Choroid plexus epithelial cell (primary cell): Measurements from ENCODE around the gene BCO1.
A peak's percentile ranks its signal among the peaks of the same experiment; 100 is the strongest.

Experiments
- DNase-seq: peaks from one replicate; pipeline ENCODE4 v3.0.0-alpha.2; 2010; ENCODE audit warnings: low read depth
- H3K4me3 ChIP-seq: 2 replicates; pipeline ENCODE4 v1.5.1; 2011; ENCODE audit warnings: low read depth, mild to moderate bottlenecking, control low read depth, low read length, moderate library complexity
- TF ChIP-seq, protein P1 (sequence below): conservative IDR thresholded peaks from 2 replicates; pipeline ENCODE4 v1.5.1; 2011; ENCODE audit warnings: low read depth, mild to moderate bottlenecking, control low read depth, inconsistent platforms, low read length, moderate library complexity

BCO1 gene

DNA sequence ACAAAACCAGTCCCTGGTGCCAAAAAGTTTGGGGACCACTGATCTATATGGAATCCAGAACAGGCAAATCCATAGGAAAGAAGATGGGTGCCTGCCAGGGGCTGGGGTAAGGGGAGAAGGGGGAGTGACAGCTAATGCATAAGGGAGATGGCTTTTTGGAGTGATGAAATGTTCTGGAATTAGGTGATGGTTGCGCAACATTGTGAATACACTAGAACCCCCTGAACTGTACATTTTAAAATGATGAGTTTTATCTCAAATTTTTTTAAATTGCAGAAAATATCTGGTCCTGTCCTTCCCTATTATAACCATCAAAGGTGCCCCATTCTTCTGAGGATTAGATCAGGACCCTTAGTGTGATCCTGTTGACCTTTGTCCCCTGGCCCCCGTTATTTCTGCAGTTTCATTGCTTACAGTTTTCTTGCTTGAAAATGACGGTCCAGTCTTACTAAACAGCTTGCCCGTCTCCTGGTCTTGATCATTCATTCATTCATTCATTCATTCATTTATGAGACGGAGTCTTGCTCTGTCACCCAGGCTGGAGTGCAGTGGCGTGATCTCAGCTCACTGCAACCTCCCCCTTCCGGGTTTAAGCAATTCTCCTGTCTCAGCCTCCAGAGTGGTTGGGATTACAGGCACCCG is 4.6 kb downstream of the BCO1 start:
- DNase-seq: no peak
- TF ChIP-seq, protein P1, sequence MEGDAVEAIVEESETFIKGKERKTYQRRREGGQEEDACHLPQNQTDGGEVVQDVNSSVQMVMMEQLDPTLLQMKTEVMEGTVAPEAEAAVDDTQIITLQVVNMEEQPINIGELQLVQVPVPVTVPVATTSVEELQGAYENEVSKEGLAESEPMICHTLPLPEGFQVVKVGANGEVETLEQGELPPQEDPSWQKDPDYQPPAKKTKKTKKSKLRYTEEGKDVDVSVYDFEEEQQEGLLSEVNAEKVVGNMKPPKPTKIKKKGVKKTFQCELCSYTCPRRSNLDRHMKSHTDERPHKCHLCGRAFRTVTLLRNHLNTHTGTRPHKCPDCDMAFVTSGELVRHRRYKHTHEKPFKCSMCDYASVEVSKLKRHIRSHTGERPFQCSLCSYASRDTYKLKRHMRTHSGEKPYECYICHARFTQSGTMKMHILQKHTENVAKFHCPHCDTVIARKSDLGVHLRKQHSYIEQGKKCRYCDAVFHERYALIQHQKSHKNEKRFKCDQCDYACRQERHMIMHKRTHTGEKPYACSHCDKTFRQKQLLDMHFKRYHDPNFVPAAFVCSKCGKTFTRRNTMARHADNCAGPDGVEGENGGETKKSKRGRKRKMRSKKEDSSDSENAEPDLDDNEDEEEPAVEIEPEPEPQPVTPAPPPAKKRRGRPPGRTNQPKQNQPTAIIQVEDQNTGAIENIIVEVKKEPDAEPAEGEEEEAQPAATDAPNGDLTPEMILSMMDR: no peak
- no peak overlapping the region for H3K4me3 ChIP-seq

- no peak for DNase-seq
- no peak overlapping the region for H3K4me3 ChIP-seq
- TF ChIP-seq, protein P1: no peak
Observed at GRCh38 chr16:81243942-81244341, 5.5 kb downstream of the BCO1 start.

GRCh38 chr16:81251871-81252270 is 13.4 kb downstream of the BCO1 start:
- DNase-seq: peak; percentile 42
- TF ChIP-seq, protein P1: no peak
- H3K4me3 ChIP-seq: no peak overlapping the region

GRCh38 chr16:81253141-81253540 is 14.7 kb downstream of the BCO1 start:
- DNase-seq: no peak
- TF ChIP-seq, protein P1: no peak
- no peak overlapping the region for H3K4me3 ChIP-seq

GRCh38 chr16:81254922-81255526 is 16.5 kb downstream of the BCO1 start:
- DNase-seq: no peak
- no peak overlapping the region for H3K4me3 ChIP-seq
- TF ChIP-seq, protein P1: no peak

- TF ChIP-seq, protein P1: no peak
- no peak overlapping the region for H3K4me3 ChIP-seq
- no peak for DNase-seq
Observed at GRCh38 chr16:81259916-81260315, 21.4 kb downstream of the BCO1 start.
